HepG2 (cell line): ENCODE results near the gene PAXX. TPM values are rescaled to one million over a fixed set of nuclear protein-coding genes. Genes with fewer than 3 reads are reported as not detected.

ENCODE experiments used
- ATAC-seq: fragments of 200-7000 bp; cut with Tn5 transposase; 3 replicates; pipeline ENCODE4 v1.9.1; 2020; ENCODE audit warnings: mild to moderate bottlenecking, moderate library complexity
- BruUV-seq: library from RNA; stranded (reverse); fragments of 400-500 nt; replicated peaks from 2 replicates; lab custom pipeline; 2021; lab: Mats Ljungman, UMichigan
- CTCF ChIA-PET: fragments of 300-600 bp; formaldehyde crosslinking; extraction: SDS; loops from one replicate; lab custom pipeline; 2021; ENCODE audit warnings: low total read pairs, inconsistent platforms, low intra/inter-chr PET ratio; lab: Yijun Ruan, JAX
- POLR2A ChIA-PET: fragments of 350-600 bp; sonication (Branson Sonifier 250); formaldehyde crosslinking; loops from one replicate; lab custom pipeline; 2020; ENCODE audit warnings: antibody characterized with exemption, inconsistent platforms; lab: Yijun Ruan, JAX
- DNase-seq: peaks from one replicate; pipeline ENCODE4 v3.0.0-alpha.2; 2015; ENCODE audit warnings: low spot score
- FAIRE-seq: peaks from 3 replicates; lab custom pipeline; 2011; peaks lifted over from hg19 to GRCh38; lab: Jason Lieb, UNC
- H2AFZ ChIP-seq: one replicate; pipeline ENCODE4 v1.6.1; 2011; ENCODE audit warnings: low read length, inconsistent platforms
- H3K27ac ChIP-seq: fragments of 300-600 bp; 3 replicates; pipeline ENCODE4 v1.8.0; 2011; ENCODE audit warnings: mixed run types, mild to moderate bottlenecking, mixed read lengths, low read length, inconsistent platforms; ENCODE audit not compliant: insufficient read depth; ENCODE audit errors: extremely low read length
- H3K27me3 ChIP-seq, 2 experiments: fragments of 200-600 bp in 1 of 2; 2 replicates in 1 of 2; 3 replicates in 1 of 2; pipeline versions ENCODE4 v1.6.0 to v1.8.0; 2011; ENCODE audit warnings: low read length in 2 of 2, mild to moderate bottlenecking in 2 of 2, moderate library complexity in 2 of 2, inconsistent platforms in 1 of 2; ENCODE audit not compliant: insufficient read depth in 2 of 2, control insufficient read depth in 1 of 2
- H3K36me3 ChIP-seq, 2 experiments: fragments of 200-600 bp in 1 of 2; replicated peaks in 1 of 2; 2 replicates in 1 of 2; 3 replicates in 1 of 2; pipeline versions ENCODE4 v1.5.1 to v1.8.0; 2011; ENCODE audit warnings: low read length in 2 of 2, inconsistent platforms in 1 of 2; ENCODE audit not compliant: insufficient read depth in 2 of 2, control insufficient read depth in 1 of 2
- H3K4me1 ChIP-seq: 2 replicates; pipeline ENCODE4 v1.5.1; 2012; ENCODE audit warnings: low read length, inconsistent platforms; ENCODE audit not compliant: insufficient read depth
- H3K4me2 ChIP-seq: 2 replicates; pipeline ENCODE4 v1.6.0; 2011; ENCODE audit warnings: low read depth, low read length, inconsistent platforms
- H3K4me3 ChIP-seq, 3 experiments: fragments of 200-600 bp in 1 of 3; sonication (generic), shearing (Covaris generic) in 1 of 3; replicated peaks in 1 of 3; 2 replicates each; pipeline ENCODE4 v1.5.1; 2011 to 2016; ENCODE audit warnings: low read length in 3 of 3, inconsistent platforms in 2 of 3, low read depth in 2 of 3, mild to moderate bottlenecking in 2 of 3, control low read depth in 1 of 3, mixed read lengths in 1 of 3; ENCODE audit not compliant: insufficient read depth in 1 of 3
- H3K79me2 ChIP-seq: one replicate; pipeline ENCODE4 v1.6.1; 2011; ENCODE audit warnings: low read length, inconsistent platforms; ENCODE audit not compliant: insufficient read depth
- H3K9ac ChIP-seq: 2 replicates; pipeline ENCODE4 v1.6.0; 2011; ENCODE audit warnings: mild to moderate bottlenecking, low read depth, low read length, inconsistent platforms; ENCODE audit not compliant: insufficient read depth
- H3K9me3 ChIP-seq: 2 replicates; pipeline ENCODE4 v1.5.1; 2012; ENCODE audit warnings: mild to moderate bottlenecking, low read length
- H4K20me1 ChIP-seq: 2 replicates; pipeline ENCODE4 v1.6.0; 2011; ENCODE audit warnings: inconsistent platforms, mild to moderate bottlenecking, low read length, moderate library complexity; ENCODE audit not compliant: insufficient read depth
- HNF1B ChIP-seq: sonication (generic); formaldehyde crosslinking; IDR thresholded peaks from 2 replicates; pipeline ENCODE4 v1.5.1; 2020; ENCODE audit warnings: mild to moderate bottlenecking, moderate library complexity, missing genetic modification reagents
- NFAT5 ChIP-seq: sonication (generic); formaldehyde crosslinking; IDR thresholded peaks from 2 replicates; pipeline ENCODE4 v1.4.0; 2020; ENCODE audit warnings: missing genetic modification reagents
- POLR2A ChIP-seq, 2 experiments: IDR thresholded peaks; 2 replicates each; pipeline ENCODE4 v1.6.1; 2011; ENCODE audit warnings: low read depth in 2 of 2, low read length in 2 of 2, mild to moderate bottlenecking in 1 of 2, moderate library complexity in 1 of 2; ENCODE audit not compliant: insufficient read depth in 1 of 2
- TFDP1 ChIP-seq: IDR thresholded peaks from 2 replicates; pipeline ENCODE4 v1.6.1; 2016; ENCODE audit warnings: missing compliant biosample characterization, missing genetic modification reagents, borderline replicate concordance
- THAP7 ChIP-seq: sonication (generic); formaldehyde crosslinking; IDR thresholded peaks from 2 replicates; pipeline ENCODE4 v1.8.1; 2023; ENCODE audit warnings: mild to moderate bottlenecking, missing genetic modification reagents
- ZBTB20 ChIP-seq: sonication (generic); formaldehyde crosslinking; IDR thresholded peaks from 2 replicates; pipeline ENCODE4 v1.8.1; 2023; ENCODE audit warnings: missing genetic modification reagents, low read depth, mild to moderate bottlenecking, borderline replicate concordance
- ZBTB8A ChIP-seq: sonication (generic); formaldehyde crosslinking; IDR thresholded peaks from 2 replicates; pipeline ENCODE4 v1.4.0; 2020; ENCODE audit warnings: mild to moderate bottlenecking, low read depth, missing genetic modification reagents, borderline replicate concordance
- ZNF33B ChIP-seq: sonication (generic); formaldehyde crosslinking; IDR thresholded peaks from 2 replicates; pipeline ENCODE4 v1.5.1; 2020; ENCODE audit warnings: mild to moderate bottlenecking, missing genetic modification reagents
- ZNF781 ChIP-seq: sonication (generic); formaldehyde crosslinking; IDR thresholded peaks from 2 replicates; pipeline ENCODE4 v1.5.1; 2020; ENCODE audit warnings: borderline replicate concordance, mild to moderate bottlenecking, missing genetic modification reagents; ENCODE audit errors: not compliant biosample characterization
- ZNF800 ChIP-seq: sonication (generic); formaldehyde crosslinking; IDR thresholded peaks from 2 replicates; pipeline ENCODE4 v1.4.0; 2020; ENCODE audit warnings: missing genetic modification reagents
- WGBS: methylation state at CpG from one replicate; pipeline ENCODE4 v1.1.6; 2017; ENCODE audit warnings: low lambda C conversion rate; 5-methylcytosine and 5-hydroxymethylcytosine counted together
- in situ Hi-C: cut with HindIII; loops from 2 replicates; pipeline ENCODE4 v1.10.0; 2017; ENCODE audit warnings: low pct_unique_long_range_greater_than_20kb; ENCODE audit not compliant: extremely low pct_ligation_motif_present
- intact Hi-C: fragments of 100-400 bp; cut with micrococcal nuclease; formaldehyde crosslinking; loops from one replicate; pipeline ENCODE4 v1.10.0; 2022; ENCODE audit not compliant: unreplicated experiment
- polyA plus RNA-seq, 8 experiments: library from polyadenylated mRNA; depleted of rRNA in 3 of 8; stranded (reverse) in 7 of 8; unstranded in 1 of 8; fragments of >200 nt; fragmentation: Illumina TruSeq in 4 of 8; extraction: Trizol in 4 of 8; gene quantifications; 2 replicates each; pipeline versions ENCODE4 v1.2.1 to v1.2.3, GENCODE V29; 2011 to 2016; ENCODE audit warnings: low read depth in 4 of 8, missing spikeins in 1 of 8, mixed read lengths in 1 of 8; ENCODE audit not compliant: insufficient read depth in 1 of 8
- total RNA-seq, 5 experiments: library from RNA; depleted of rRNA; stranded (reverse); fragments of >200 nt; fragmentation: Illumina TruSeq; extraction: Trizol; gene quantifications; 2 replicates each; pipeline ENCODE4 v1.2.3, GENCODE V29; 2016; ENCODE audit warnings: low read depth in 1 of 5

The PAXX gene
- total and polyA plus RNA-seq, 2 of the 13 experiments (the other 11 are each of a cell fraction or from before 2014, with no cell fraction given), result 14.0 to 31.9 TPM

- no peaks in the 10 kb centered on the region for H3K36me3 ChIP-seq
- peaks cover 50% of the 10 kb centered on the region for H3K4me1 ChIP-seq
- H3K4me3 ChIP-seq, result peak overlapping the region in 1 of 3 experiments; percentile 36; a peak in 1 of 6 replicates
- FAIRE-seq (peak; percentile 80), DNase-seq (peak; percentile 71), ATAC-seq (peak; percentile 87)
- H3K9me3 ChIP-seq, result no peaks in the 10 kb centered on the region
- CTCF ChIA-PET, result interaction anchor here (1.5 to 2.3 kb wide), 3 partner anchors 15 to 247 kb away, joined by 5 to 15 read pairs (median 10); no protein-coding TSS in a partner anchor
- in situ Hi-C loops, result loop anchor here (5.0 to 10.0 kb wide), 2 partner anchors 88 to 190 kb away; partner anchors contain the start of genes AJM1, C8G and PHPT1
- H3K79me2 ChIP-seq, result no peaks in the 10 kb centered on the region
- no TSS peak for BruUV-seq
- intact Hi-C loops, result loop anchor here (1.0 to 2.0 kb wide), 2 partner anchors 86 to 248 kb away; no protein-coding TSS in a partner anchor
- H3K9ac ChIP-seq, result no peak overlapping the region
- POLR2A ChIA-PET, result interaction anchor here (0.7 to 1.8 kb wide), 9 partner anchors 10 to 247 kb away, joined by 3 to 10 read pairs (median 3); partner anchors contain the start of genes C8G, FBXW5, MAN1B1 and SAPCD2
- H4K20me1 ChIP-seq, result no peaks in the 10 kb centered on the region
- no peak overlapping the region for H3K27ac ChIP-seq
- H3K27me3 ChIP-seq, result peaks cover 0 to 10% of the 10 kb centered on the region in 2 experiments; a peak in 1 of 5 replicates
- 30% methylated on average over 9 of the region's 24 CpGs for WGBS
- no peak overlapping the region for H2AFZ ChIP-seq
- peak overlapping the region; percentile 44; the same call in 1 of the 2 replicates for H3K4me2 ChIP-seq
- TF ChIP-seq HNF1B (CRISPR knock-in tag) (peak; percentile 60; the same call in 1 of the 2 replicates), ZBTB20 (CRISPR knock-in tag) (0 out of 2 replicates have a peak, but pooled peaks have one; percentile 37), POLR2A (IDR thresholded peaks at IDR 0.05; ENCODE audit: insufficient read depth in 1 of 2, low read depth in 2 of 2, low read length in 2 of 2) (no peak), THAP7 (no peak), ZNF800 (0 out of 2 replicates have a peak, but pooled peaks have one; percentile 48), ZBTB8A (CRISPR knock-in tag) (no peak), ZNF33B (CRISPR knock-in tag) (no peak), TFDP1 (no peak), ZNF781 (CRISPR knock-in tag) (no peak), NFAT5 (no peak)
Measured at GRCh38 chr9:137034709-137035506, 42.7 kb downstream of the PAXX start.
